DMS114 treated with DMSO at 0.1 percent for 48 hours (cell line): ENCODE measurements around the gene OTOF.

ENCODE experiments used
- DNase-seq: peaks from one replicate; lab custom pipeline; 2025; ENCODE audit not compliant: unreplicated experiment; lab: John Stamatoyannopoulos, UW

The OTOF gene

GRCh38 chr2:26503231-26503880 lies 25.4 kb upstream of the OTOF start:
- DNase-seq: peak; percentile 64

- no peak for DNase-seq
Observed at GRCh38 chr2:26500406-26500805, 22.5 kb upstream of the OTOF start.

- no peak for DNase-seq
Observed at GRCh38 chr2:26495705-26496297, 17.9 kb upstream of the OTOF start.

- DNase-seq: no peak
Observed at GRCh38 chr2:26494891-26495290, 17.0 kb upstream of the OTOF start.

- no peak for DNase-seq
Observed at GRCh38 chr2:26494199-26494598, 16.3 kb upstream of the OTOF start.

- DNase-seq: no peak
Observed at GRCh38 chr2:26493566-26493965, 15.6 kb upstream of the OTOF start.

- no peak for DNase-seq
Observed at GRCh38 chr2:26492749-26493515, 15.0 kb upstream of the OTOF start.

GRCh38 chr2:26491563-26492167 lies 13.7 kb upstream of the OTOF start:
- DNase-seq: no peak

- no peak for DNase-seq
Observed at GRCh38 chr2:26489213-26489850, 11.4 kb upstream of the OTOF start.

- DNase-seq: no peak
Observed at GRCh38 chr2:26488463-26489212, 10.7 kb upstream of the OTOF start.

- no peak for DNase-seq
Observed at GRCh38 chr2:26487192-26487591, 9.3 kb upstream of the OTOF start.

- no peak for DNase-seq
Observed at GRCh38 chr2:26486789-26487188, 8.9 kb upstream of the OTOF start.

GRCh38 chr2:26485725-26486418 lies 7.9 kb upstream of the OTOF start:
- DNase-seq: no peak

GRCh38 chr2:26485099-26485498 lies 7.2 kb upstream of the OTOF start:
- no peak for DNase-seq

- DNase-seq: no peak
Observed at GRCh38 chr2:26484579-26484978, 6.7 kb upstream of the OTOF start.

GRCh38 chr2:26483957-26484565 lies 6.1 kb upstream of the OTOF start:
- no peak for DNase-seq

- no peak for DNase-seq
Observed at GRCh38 chr2:26483516-26483915, 5.6 kb upstream of the OTOF start.

GRCh38 chr2:26483027-26483326 lies 5.1 kb upstream of the OTOF start:
- no peak for DNase-seq

- no peak for DNase-seq
Observed at GRCh38 chr2:26482211-26483026, 4.5 kb upstream of the OTOF start.
